ENCODE data around the gene NPEPL1.

Gene NPEPL1

DNA sequence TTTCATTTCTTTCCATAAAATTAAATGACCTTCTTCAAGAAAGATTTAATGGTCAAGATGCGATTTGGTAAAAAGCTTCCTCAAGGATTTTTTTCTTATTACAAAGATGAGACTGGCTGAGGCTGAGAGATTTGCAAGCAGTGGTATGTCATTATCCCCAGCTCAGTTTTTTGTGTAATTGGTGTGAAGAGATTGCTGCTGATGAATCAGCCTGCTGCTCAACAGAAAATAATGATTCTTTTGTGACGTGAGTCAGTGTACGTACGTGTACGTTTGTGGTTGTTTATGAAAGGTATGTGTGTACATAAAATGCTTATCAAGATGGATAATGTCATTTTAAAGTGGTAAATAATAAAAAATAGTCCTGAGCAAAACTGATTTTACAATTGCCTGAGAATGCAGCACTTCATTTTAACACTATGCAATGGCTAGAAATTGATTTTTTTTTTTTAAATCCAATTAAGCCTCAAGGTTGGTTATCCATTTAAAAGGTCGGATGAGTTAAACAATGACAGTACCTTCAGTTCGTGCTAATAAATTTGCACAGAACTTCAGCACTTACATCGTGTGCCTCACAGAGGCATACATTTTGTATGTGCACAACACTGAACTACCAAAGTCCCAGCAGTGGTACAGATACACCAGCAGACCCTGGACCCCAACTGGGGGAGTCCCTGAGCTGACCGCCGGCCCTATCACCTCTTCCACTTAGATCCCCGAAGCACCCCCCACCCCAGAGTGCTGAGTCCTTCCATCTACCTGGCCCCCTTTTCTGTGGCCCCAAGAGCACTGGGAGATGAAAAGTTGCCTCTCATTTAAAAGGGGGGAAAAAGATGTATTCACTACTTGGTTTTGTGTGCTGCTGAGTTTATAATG is 9.7 kb upstream of the NPEPL1 start:
- Mint-ChIP-seq H3K4me3 (peak overlapping the region in 1 of 3 experiments; percentile 34), H3K4me1 (peaks cover 5% of the 10 kb centered on the region), H3K27ac (peak overlapping the region; percentile 61 to 79 (median 75)), H3K27me3 (ENCODE audit: low read depth) (no peaks in the 10 kb centered on the region), H3K9me3 (peaks cover 2% of the 10 kb centered on the region), H3K36me3 (ENCODE audit: low read depth) (peaks cover 64% of the 10 kb centered on the region)
- TF ChIP-seq, protein P1, sequence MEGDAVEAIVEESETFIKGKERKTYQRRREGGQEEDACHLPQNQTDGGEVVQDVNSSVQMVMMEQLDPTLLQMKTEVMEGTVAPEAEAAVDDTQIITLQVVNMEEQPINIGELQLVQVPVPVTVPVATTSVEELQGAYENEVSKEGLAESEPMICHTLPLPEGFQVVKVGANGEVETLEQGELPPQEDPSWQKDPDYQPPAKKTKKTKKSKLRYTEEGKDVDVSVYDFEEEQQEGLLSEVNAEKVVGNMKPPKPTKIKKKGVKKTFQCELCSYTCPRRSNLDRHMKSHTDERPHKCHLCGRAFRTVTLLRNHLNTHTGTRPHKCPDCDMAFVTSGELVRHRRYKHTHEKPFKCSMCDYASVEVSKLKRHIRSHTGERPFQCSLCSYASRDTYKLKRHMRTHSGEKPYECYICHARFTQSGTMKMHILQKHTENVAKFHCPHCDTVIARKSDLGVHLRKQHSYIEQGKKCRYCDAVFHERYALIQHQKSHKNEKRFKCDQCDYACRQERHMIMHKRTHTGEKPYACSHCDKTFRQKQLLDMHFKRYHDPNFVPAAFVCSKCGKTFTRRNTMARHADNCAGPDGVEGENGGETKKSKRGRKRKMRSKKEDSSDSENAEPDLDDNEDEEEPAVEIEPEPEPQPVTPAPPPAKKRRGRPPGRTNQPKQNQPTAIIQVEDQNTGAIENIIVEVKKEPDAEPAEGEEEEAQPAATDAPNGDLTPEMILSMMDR (IDR thresholded peaks at IDR 0.05; ENCODE audit: unreplicated experiment in 3 of 3) = no peak

DNA sequence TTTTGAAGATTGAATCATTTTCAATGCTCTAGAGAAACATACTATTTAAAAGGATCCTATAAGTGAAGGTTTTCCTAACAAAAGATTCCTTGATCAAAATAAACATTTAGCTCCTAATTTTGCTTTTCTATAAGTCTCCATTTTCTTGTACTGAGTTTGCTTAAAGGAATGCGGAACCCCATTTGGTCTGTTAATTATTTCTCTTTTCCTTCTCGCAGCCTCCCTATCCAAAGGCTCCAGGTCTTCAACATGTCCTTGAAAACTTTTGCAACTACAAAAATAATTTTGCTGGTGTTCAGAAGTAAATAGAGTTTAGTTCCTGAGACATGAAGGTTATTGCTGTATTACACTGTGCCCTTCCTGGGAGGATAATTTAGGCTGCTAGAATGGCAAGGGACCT is 8.3 kb upstream of the NPEPL1 start:
- H3K27me3 Mint-ChIP-seq (ENCODE audit: low read depth) = no peaks in the 10 kb centered on the region
- H3K4me1 Mint-ChIP-seq = peaks cover 17% of the 10 kb centered on the region
- TF ChIP-seq, protein P1 (IDR thresholded peaks at IDR 0.05; ENCODE audit: unreplicated experiment in 3 of 3) = no peak
- H3K27ac Mint-ChIP-seq = peak overlapping the region; percentile 77 to 90 (median 86)
- H3K4me3 Mint-ChIP-seq = no peak overlapping the region
- peaks cover 2% of the 10 kb centered on the region for H3K9me3 Mint-ChIP-seq
- peaks cover 54% of the 10 kb centered on the region for H3K36me3 Mint-ChIP-seq (ENCODE audit: low read depth)

DNA sequence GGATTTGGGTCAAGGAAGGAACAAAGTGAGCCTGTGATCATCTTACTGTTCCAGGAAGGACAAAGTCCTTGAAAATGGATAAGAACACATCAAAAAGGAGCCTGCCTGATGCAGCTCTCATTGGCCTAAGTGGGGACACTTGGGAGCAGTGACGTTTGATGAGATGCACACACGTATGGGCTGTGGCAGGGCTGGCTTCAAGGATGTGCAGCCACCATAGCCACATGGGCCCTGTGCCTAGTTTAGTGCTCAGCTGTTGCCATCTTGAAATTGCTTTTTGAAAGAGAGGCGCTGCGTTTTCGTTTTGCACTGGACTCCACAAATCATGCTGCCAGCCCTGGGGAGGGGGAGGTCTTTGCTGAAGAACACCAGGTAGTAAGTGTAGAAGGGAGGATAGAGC is 6.6 kb upstream of the NPEPL1 start:
- no peak overlapping the region for H3K4me3 Mint-ChIP-seq
- peaks cover 38% of the 10 kb centered on the region for H3K36me3 Mint-ChIP-seq (ENCODE audit: low read depth)
- peaks cover 2% of the 10 kb centered on the region for H3K9me3 Mint-ChIP-seq
- no peaks in the 10 kb centered on the region for H3K27me3 Mint-ChIP-seq (ENCODE audit: low read depth)
- no peak overlapping the region for H3K27ac Mint-ChIP-seq
- TF ChIP-seq, protein P1 (IDR thresholded peaks at IDR 0.05; ENCODE audit: unreplicated experiment in 3 of 3) = no peak
- H3K4me1 Mint-ChIP-seq = peaks cover 33% of the 10 kb centered on the region

DNA sequence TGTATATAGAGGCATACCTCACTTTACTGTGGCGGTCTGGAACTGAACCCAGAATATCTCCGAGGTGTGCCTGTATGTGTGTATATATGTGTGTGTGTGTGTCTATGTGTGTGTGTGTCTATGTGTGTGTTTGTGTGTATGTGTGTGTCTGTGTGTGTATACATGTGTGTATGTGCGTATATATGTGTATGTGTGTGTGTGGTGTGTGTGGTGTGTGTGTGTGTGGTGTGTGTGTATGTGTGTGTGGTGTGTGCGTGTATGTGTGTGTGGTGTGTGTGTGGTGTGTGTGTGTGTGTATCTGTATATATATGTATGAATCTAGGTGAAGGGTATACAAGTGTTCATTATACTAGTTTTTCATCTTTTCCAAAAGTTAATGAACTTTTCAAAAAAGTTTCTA is 4.2 kb upstream of the NPEPL1 start:
- H3K27me3 Mint-ChIP-seq (ENCODE audit: low read depth) = no peaks in the 10 kb centered on the region
- H3K4me1 Mint-ChIP-seq = peaks cover 36% of the 10 kb centered on the region
- H3K27ac Mint-ChIP-seq = peak overlapping the region; percentile 40 to 90 (median 72)
- peaks cover 2% of the 10 kb centered on the region for H3K9me3 Mint-ChIP-seq
- H3K4me3 Mint-ChIP-seq = peak overlapping the region in 1 of 3 experiments; percentile 4
- peaks cover 23% of the 10 kb centered on the region for H3K36me3 Mint-ChIP-seq (ENCODE audit: low read depth)
- TF ChIP-seq, protein P1 (IDR thresholded peaks at IDR 0.05; ENCODE audit: unreplicated experiment in 3 of 3) = no peak

DNA sequence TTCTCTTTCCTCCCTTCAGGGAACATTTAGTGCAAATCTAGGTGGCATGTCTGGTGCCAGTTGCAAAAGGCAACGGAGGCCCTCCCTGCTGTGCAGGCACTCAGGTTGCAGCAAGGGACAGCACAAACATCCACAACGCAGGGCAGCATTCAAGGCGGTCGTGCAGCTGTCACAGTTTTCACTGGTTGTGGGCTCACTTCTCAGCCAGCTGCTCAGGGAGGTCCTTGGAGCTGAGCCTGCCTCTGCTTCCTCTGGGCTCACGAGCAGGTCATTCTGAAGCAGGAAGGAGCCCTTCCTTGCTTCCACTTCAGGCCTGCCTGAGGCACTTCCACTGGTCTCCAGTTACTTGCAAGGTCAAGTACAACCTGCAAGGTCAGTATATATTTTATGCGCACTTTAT is 3.8 kb upstream of the NPEPL1 start:
- TF ChIP-seq, protein P1 (IDR thresholded peaks at IDR 0.05; ENCODE audit: unreplicated experiment in 3 of 3) = no peak
- Mint-ChIP-seq H3K9me3 (peaks cover 2% of the 10 kb centered on the region), H3K4me1 (peaks cover 36% of the 10 kb centered on the region), H3K27me3 (ENCODE audit: low read depth) (no peaks in the 10 kb centered on the region), H3K4me3 (peak overlapping the region in 2 of 3 experiments; percentile 52 to 55), H3K27ac (peak overlapping the region; percentile 40 to 90 (median 72)), H3K36me3 (ENCODE audit: low read depth) (peaks cover 23% of the 10 kb centered on the region)
